DND-41 (cell line): ENCODE measurements around the gene VWA5B1.

Source experiments
- ATAC-seq: fragments of 200-7000 bp; cut with Tn5 transposase; 3 replicates; pipeline ENCODE4 v1.9.1; 2021; ENCODE audit warnings: low read depth; ENCODE audit not compliant: insufficient read depth
- DNase-seq: peaks from one replicate; pipeline ENCODE4 v3.0.0-alpha.2; 2020
- H2AFZ ChIP-seq: 2 replicates; pipeline ENCODE4 v1.6.0; 2012; ENCODE audit warnings: low read depth, low read length
- H3K27ac ChIP-seq: 2 replicates; pipeline ENCODE4 v1.5.1; 2012; ENCODE audit warnings: low read length, inconsistent platforms
- H3K27me3 ChIP-seq: fragments of 200-600 bp; sonication (generic); 2 replicates; pipeline ENCODE4 v1.6.0; 2012; ENCODE audit warnings: low read length, mild to moderate bottlenecking, inconsistent platforms; ENCODE audit not compliant: insufficient read depth, poor library complexity
- H3K36me3 ChIP-seq: 2 replicates; pipeline ENCODE4 v1.5.1; 2012; ENCODE audit warnings: low read length, inconsistent platforms; ENCODE audit not compliant: insufficient read depth
- H3K4me1 ChIP-seq: 2 replicates; pipeline ENCODE4 v1.5.1; 2012; ENCODE audit warnings: mild to moderate bottlenecking, low read length; ENCODE audit not compliant: insufficient read depth
- H3K4me2 ChIP-seq: 2 replicates; pipeline ENCODE4 v1.6.0; 2012; ENCODE audit warnings: mild to moderate bottlenecking, moderate library complexity, low read length, inconsistent platforms; ENCODE audit not compliant: insufficient read depth
- H3K4me3 ChIP-seq, 2 experiments: fragments of 200-600 bp in 1 of 2; shearing (Covaris generic) in 1 of 2; 2 replicates each; pipeline ENCODE4 v1.5.1; 2012 to 2016; ENCODE audit warnings: inconsistent platforms in 2 of 2, low read length in 2 of 2, mild to moderate bottlenecking in 2 of 2, low read depth in 1 of 2, moderate library complexity in 1 of 2
- H3K79me2 ChIP-seq: 2 replicates; pipeline ENCODE4 v1.6.0; 2012; ENCODE audit warnings: low read length, inconsistent platforms; ENCODE audit not compliant: insufficient read depth
- H3K9ac ChIP-seq: 2 replicates; pipeline ENCODE4 v1.6.0; 2012; ENCODE audit warnings: low read depth, mild to moderate bottlenecking, inconsistent platforms, low read length, moderate library complexity
- H3K9me3 ChIP-seq: 2 replicates; pipeline ENCODE4 v1.5.1; 2012; ENCODE audit warnings: low read length, moderate library complexity, mild to moderate bottlenecking, inconsistent platforms; ENCODE audit not compliant: insufficient read depth, severe bottlenecking
- H4K20me1 ChIP-seq: 2 replicates; pipeline ENCODE4 v1.6.0; 2012; ENCODE audit warnings: low read length; ENCODE audit not compliant: insufficient read depth
- EZH2 ChIP-seq: IDR thresholded peaks from 3 replicates; pipeline ENCODE4 v1.6.1; 2012; ENCODE audit warnings: borderline replicate concordance, low read depth, mild to moderate bottlenecking, moderate library complexity, low read length, inconsistent platforms; ENCODE audit not compliant: severe bottlenecking
- TF ChIP-seq, protein P1 (sequence below): IDR thresholded peaks from 2 replicates; pipeline ENCODE4 v1.5.1; 2012; ENCODE audit warnings: borderline replicate concordance, low read length, moderate library complexity, mild to moderate bottlenecking; ENCODE audit not compliant: poor library complexity, severe bottlenecking; ENCODE audit errors: extremely low read depth

Gene VWA5B1

DNA sequence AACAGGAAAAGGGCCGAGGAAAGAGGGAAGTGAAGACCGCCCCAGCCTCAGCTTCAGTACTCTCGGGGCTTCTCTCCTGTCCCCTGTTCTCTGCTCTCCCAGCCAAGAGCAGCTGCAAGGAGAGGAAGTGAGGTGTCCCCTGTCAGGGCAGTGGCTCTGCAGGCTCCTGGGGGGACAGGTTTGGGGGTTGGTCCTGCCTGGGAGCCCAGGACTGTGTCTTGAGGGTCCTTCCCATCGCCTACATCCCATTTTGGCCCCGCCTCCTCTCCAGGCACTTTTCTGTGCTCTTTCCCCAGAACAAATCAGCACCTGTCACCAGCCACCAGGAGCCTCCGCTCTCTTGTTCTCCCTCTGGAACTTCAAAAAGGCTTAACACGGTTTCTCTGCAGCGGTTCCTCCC lies 82.6 kb downstream of the VWA5B1 start:
- ATAC-seq (no peak), DNase-seq (no peak)
- H4K20me1 ChIP-seq, result peaks cover 3% of the 10 kb centered on the region; the same call in 1 of the 2 replicates
- TF ChIP-seq, protein P1, sequence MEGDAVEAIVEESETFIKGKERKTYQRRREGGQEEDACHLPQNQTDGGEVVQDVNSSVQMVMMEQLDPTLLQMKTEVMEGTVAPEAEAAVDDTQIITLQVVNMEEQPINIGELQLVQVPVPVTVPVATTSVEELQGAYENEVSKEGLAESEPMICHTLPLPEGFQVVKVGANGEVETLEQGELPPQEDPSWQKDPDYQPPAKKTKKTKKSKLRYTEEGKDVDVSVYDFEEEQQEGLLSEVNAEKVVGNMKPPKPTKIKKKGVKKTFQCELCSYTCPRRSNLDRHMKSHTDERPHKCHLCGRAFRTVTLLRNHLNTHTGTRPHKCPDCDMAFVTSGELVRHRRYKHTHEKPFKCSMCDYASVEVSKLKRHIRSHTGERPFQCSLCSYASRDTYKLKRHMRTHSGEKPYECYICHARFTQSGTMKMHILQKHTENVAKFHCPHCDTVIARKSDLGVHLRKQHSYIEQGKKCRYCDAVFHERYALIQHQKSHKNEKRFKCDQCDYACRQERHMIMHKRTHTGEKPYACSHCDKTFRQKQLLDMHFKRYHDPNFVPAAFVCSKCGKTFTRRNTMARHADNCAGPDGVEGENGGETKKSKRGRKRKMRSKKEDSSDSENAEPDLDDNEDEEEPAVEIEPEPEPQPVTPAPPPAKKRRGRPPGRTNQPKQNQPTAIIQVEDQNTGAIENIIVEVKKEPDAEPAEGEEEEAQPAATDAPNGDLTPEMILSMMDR, result no peak
- TF ChIP-seq EZH2, result no peak
- H3K4me2 ChIP-seq, result no peak overlapping the region
- H3K36me3 ChIP-seq, result no peaks in the 10 kb centered on the region
- H3K9ac ChIP-seq, result no peak overlapping the region
- no peak overlapping the region for H3K27ac ChIP-seq
- H3K9me3 ChIP-seq, result no peaks in the 10 kb centered on the region
- no peak overlapping the region for H2AFZ ChIP-seq
- H3K4me3 ChIP-seq, result no peak overlapping the region
- H3K79me2 ChIP-seq, result no peaks in the 10 kb centered on the region
- no peaks in the 10 kb centered on the region for H3K4me1 ChIP-seq
- peaks cover 3% of the 10 kb centered on the region for H3K27me3 ChIP-seq

DNA sequence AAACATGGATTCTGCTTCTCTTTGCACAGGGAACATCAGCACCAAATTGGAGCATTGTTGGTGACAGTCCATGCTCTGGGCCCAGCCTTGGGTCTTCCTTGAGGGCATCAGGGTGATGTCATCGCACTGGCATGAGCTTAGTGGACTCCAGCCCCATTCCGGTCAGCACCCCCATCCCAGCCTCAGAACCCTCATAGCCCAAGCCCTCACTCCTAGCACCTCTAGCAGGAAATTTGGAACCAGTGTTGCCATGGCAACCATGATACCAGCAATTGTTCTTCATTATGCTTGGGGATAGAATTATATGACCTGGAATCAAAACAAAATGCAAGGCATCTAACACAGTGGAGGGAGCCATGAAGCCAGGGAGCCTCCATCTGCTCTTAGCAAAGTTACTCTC lies 83.1 kb downstream of the VWA5B1 start:
- Histone ChIP-seq H2AFZ (no peak overlapping the region), H3K4me3 (no peak overlapping the region), H3K36me3 (no peaks in the 10 kb centered on the region), H3K9ac (no peak overlapping the region), H3K27me3 (peaks cover 3% of the 10 kb centered on the region), H3K79me2 (no peaks in the 10 kb centered on the region), H3K4me1 (no peaks in the 10 kb centered on the region), H3K27ac (no peak overlapping the region), H4K20me1 (peaks cover 3% of the 10 kb centered on the region; the same call in 1 of the 2 replicates), H3K9me3 (no peaks in the 10 kb centered on the region), H3K4me2 (no peak overlapping the region)
- no peak for TF ChIP-seq EZH2
- TF ChIP-seq, protein P1, result no peak
- DNase-seq (no peak), ATAC-seq (no peak)

DNA sequence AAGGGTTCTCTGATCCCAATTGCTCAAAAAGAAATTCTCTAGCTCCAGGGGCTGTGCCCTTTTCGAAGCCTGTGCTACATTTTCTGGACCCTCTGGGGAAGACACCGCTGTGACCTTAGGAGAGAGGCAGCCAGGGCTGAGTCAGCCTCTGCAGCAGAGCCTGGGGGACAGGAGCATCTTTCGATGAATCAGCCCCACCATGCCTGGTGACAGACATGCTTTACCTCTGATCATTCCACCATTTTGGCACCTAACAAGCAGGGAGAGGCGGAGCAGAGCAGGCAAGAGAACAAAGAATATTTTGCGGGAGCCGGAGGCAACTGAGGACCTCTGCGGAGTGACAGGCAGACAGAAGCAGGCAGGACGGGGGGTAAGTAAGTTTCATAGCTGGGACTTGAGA lies 84.9 kb downstream of the VWA5B1 start:
- H4K20me1 ChIP-seq, result peaks cover 3% of the 10 kb centered on the region; the same call in 1 of the 2 replicates
- H3K9ac ChIP-seq, result no peak overlapping the region
- no peak for ATAC-seq
- peaks cover 3% of the 10 kb centered on the region for H3K27me3 ChIP-seq
- H3K79me2 ChIP-seq, result no peaks in the 10 kb centered on the region
- H3K4me3 ChIP-seq, result no peak overlapping the region
- H3K4me2 ChIP-seq, result no peak overlapping the region
- no peaks in the 10 kb centered on the region for H3K36me3 ChIP-seq
- H3K4me1 ChIP-seq, result no peaks in the 10 kb centered on the region
- H2AFZ ChIP-seq, result no peak overlapping the region
- H3K27ac ChIP-seq, result no peak overlapping the region
- no peak for TF ChIP-seq EZH2
- TF ChIP-seq, protein P1, result no peak
- H3K9me3 ChIP-seq, result no peaks in the 10 kb centered on the region
- no peak for DNase-seq

DNA sequence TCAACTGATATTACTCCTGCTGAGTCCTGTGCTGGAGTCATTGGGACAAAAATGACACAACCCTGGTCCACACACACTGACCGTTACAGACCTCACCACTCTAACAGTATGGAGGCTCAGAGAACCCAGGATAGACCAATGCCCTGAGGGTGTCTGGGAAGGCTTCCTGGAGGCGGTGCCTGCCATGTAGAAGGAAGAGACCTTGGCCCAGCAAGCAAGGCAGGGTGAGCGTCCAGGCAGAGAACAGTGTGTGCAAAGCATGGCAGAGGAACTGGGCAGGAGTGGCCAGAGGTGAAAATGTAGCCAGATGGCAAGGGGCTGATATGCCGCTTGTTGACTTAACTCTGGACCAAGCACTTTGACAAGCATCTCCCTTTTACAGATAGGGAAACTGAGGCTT lies 85.5 kb downstream of the VWA5B1 start:
- peaks cover 3% of the 10 kb centered on the region for H3K27me3 ChIP-seq
- peaks cover 3% of the 10 kb centered on the region; the same call in 1 of the 2 replicates for H4K20me1 ChIP-seq
- H3K27ac ChIP-seq, result no peak overlapping the region
- no peak for DNase-seq
- H2AFZ ChIP-seq, result no peak overlapping the region
- no peak overlapping the region for H3K4me3 ChIP-seq
- no peak for ATAC-seq
- no peak overlapping the region for H3K4me2 ChIP-seq
- no peak for TF ChIP-seq EZH2
- TF ChIP-seq, protein P1, result no peak
- no peak overlapping the region for H3K9ac ChIP-seq
- H3K4me1 ChIP-seq, result no peaks in the 10 kb centered on the region
- no peaks in the 10 kb centered on the region for H3K9me3 ChIP-seq
- H3K79me2 ChIP-seq, result no peaks in the 10 kb centered on the region
- H3K36me3 ChIP-seq, result no peaks in the 10 kb centered on the region
